GM21529 (cell line): ENCODE measurements around the gene ZNF526.

ENCODE experiments used
- ATAC-seq: cut with Tn5 transposase; IDR thresholded peaks from one replicate; pipeline ENCODE4 v1.9.1; 2021; ENCODE audit not compliant: unreplicated experiment

Gene ZNF526

DNA sequence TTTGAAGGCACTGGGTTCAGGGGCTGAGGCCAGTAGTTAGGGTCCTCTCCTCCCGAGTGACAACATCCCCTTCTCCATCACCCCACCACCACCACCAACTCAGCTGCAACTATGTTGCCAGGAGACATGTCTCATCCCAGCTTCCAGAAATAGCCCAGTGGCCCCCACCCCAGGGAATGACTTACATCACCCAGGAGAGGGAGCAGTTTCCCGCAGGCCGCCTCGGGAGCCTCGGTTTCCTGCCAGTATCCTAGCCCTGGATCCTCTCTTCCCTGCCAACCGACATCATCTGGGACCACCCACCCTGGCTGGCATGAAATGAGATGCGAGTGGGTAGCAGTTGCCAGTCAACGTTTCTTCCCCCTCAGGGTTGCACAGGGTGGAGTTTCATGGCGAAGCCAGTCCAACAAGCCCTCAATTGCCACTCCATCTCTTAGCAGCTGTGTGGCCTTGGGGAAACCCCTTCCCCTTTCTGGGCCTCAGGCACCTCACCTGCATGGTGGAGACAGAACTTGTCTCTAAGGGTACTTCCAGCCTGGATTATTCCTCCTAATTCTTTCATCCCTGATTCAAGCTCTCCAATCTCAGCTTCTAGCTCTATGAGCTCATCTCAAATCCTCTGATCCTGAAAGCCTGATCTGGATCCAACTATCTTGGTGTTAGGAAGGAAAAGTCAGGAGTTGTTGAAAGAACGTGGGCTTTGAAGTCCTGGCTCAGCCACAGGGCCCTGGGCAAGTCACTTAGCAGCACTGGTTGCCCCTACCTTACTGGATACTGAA is 26.2 kb downstream of the ZNF526 start:
- no peak for ATAC-seq

DNA sequence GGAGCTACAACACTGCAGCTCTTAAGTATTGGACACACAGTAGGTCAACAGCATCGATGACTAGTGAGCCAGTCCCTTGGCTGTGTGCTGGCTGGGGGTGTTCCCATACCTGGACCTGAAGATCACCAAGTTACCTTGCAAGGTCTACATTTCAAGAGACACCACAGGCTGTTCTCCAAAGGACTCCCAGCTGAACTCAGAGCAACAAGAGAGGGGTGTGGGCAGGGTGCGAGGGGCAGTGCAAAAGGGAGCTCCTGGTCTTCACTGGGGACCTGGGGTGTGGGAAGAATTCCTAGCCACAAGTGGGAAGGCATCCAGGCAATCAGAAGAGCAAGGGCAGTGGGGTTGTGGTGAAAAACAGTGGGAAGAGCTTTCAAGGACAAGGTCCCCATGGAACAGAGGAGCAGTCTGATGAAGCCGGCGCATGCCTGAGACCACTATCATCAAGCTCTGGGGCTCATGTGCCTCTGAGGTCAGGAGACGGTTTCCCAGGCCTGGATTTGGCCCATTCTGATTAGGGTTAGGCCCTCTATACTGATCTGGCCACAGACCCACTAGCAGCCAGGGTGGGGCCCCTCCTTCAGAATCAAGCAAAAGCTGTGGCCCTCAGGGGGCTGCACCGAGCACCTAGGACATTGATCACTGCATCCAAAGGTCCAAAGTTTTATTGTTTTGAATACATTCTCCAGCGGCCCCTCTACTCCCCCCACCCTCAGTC is 27.0 kb downstream of the ZNF526 start:
- ATAC-seq: no peak

DNA sequence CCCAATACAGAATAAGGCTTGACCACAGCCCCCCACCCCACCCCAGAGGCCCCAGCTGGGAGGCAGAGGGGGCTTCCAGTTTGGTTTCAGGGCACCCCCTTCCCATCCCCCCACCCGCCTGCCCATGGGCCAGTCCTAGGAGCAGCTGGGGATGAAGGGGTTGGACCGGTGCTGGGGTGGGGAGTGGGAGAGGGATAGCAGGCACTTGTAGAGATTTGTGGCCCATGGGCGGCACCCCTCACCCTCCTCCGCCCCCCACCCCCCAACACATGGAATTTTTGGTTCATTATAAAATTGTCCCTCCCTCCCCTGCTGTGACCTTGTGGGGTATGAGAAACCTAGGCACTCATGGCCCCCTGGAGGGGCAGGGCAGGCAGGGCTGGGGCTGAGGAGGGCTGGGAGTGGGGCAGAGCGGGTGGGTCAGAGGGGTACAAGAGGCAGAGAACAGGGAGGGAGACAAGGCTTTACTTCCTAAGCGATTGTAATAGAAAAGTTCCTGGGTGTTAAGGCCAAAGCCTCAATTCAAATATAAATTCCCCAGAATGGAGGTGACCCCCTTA is 27.6 kb downstream of the ZNF526 start:
- ATAC-seq: no peak

DNA sequence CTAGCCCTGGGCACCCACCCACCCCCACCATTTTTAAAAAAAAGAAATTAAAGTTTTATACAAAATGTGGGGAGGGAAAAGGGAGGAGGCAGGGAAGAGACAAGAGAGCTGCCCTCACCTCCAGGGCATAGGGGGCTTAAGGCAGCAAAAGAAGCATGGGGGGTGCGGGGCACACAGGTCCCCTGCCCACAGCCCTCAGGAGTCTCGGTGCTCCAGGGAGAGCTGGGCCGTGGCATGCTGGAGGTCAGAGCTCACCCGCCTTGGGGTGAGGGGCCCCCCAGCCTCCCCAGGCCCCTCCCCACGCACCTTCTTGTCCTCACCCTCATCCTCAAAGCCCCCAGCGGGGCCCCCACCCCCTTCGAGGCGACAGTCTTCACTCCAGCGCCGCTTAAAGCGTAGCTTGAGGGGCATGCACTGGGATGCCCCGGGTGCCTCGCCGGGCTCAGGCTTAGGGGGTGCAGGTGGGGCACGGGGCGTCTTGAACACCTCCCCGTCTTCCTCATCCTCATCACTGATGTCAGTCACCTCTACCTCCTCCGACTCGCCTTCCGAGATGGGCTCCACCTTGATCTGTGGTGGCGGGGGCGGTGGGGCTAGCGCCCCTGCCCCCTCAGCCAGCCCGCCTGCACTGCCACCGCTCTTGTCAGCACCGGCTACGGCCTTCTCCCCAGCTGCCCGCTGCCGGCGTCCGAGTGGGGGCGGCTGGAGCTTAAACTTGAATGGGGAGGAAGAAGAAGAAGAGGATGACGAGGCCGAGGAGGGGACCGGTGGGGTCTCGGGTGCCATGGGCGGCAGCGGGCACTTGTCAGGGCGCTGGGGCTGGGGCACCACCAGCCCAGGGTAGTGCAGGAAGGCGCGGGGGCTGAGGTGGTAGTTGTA is 28.4 kb downstream of the ZNF526 start:
- no peak for ATAC-seq

DNA sequence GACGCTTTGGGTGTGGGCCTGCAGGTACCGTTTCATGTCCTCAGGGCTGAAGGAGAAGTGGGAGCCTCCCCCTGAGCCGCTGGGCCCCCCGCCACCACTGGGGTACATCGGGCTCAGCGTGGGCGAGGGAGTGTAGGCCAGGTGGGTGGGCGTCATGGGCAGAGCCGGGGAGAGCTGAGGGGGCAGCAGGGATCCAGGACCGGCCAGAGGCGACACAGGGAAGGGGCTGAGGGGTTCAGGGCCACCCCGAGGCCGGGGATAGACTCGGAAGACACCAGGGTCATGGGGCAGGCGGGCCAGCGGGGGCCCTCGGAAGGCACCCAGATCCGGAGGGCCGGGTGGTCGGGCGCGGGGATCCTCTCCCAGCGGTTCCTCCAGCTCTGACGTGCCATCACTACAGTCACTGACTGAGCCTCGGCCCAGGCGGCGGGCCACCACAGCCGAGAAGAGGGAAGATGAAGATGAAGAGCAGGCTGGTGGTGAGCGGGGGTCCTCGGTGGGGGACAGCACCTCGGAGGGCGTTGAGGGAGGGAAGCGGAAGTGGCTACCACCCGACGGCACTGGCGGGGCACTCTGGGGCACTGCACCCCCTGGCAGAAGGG is 29.1 kb downstream of the ZNF526 start:
- no peak for ATAC-seq

DNA sequence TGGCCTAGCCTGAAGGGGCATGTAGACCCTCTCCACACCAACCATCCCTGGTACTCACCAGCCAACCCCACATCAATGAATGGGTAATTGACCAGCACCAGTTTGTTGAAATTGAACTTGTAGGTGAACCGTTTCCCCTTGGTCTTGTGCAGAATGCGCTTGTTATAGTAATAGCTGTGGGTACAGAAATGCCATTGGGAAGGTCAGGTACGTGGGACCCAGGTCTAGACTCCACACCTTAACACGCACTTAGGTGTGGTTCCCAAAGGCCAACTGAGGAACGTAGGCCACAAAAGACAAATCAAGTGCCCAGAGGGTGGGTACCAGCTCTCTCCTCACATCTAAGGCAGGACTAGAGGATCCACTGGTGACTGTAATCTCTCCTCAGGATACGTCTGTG is 29.7 kb downstream of the ZNF526 start:
- no peak for ATAC-seq

DNA sequence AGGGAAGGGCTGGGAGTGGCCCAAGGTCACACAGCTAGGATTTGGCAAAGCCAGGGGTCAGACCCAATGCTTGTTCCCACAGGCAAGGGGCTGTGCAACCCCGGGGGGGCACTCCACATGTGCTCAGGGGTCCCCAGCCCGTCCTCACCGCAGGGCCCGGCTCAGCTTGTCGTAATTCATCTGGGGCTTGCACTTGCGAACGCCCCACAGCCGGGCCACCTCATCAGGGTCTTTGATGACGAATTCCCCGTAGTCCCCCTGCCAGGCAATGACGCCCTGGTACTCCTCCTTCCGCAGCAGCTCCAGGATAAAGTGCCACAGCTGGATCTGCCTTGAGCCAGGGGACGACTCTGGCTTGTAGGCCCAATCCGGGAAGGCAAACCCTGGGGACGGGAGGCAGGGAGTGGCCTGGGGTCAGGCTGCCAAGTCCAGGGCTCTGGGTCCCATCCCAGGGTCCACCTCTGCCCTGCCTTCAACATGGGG is 30.1 kb downstream of the ZNF526 start:
- ATAC-seq: no peak

DNA sequence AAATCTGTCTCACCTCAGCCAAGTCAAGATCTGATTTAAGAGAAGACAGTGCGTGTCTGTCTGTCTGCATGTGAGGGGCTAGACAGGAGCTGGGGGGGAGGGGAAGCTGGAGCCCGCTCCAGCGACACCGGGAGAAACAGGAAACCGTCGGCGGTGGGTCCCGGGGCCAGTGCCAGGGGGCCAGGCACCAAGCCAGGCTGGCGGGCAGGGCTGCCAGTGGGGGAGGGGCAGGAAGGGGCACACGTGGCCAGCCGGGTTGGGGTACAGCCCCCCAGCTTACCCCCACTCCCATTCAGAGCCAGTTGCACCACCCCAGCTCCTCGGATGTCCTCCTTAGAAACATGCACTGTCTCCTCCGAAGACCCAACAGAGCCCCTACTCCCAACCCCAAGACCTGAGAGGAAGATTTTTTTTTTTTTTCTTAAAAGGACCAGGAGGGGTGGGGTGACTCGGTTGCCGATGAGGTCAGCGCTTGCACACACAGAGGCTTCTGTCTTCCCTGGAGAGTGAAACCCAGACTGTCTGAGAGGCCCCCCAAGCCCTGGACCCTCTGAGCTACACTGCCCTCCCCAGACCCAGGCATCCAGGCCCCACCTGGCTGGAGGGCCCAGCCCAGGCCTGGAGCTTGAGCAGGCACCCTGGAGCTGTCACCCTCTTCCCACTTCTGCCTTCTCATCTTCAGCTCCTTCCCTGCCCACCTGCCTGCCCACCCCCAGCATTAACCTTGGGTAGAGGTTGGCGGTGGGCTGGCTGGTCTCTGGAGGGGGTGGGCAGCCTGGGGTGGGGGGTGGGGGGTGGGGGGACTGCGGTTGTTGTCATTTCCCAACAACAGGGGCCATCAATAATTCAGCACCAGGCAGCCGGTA is 30.8 kb downstream of the ZNF526 start:
- no peak for ATAC-seq

DNA sequence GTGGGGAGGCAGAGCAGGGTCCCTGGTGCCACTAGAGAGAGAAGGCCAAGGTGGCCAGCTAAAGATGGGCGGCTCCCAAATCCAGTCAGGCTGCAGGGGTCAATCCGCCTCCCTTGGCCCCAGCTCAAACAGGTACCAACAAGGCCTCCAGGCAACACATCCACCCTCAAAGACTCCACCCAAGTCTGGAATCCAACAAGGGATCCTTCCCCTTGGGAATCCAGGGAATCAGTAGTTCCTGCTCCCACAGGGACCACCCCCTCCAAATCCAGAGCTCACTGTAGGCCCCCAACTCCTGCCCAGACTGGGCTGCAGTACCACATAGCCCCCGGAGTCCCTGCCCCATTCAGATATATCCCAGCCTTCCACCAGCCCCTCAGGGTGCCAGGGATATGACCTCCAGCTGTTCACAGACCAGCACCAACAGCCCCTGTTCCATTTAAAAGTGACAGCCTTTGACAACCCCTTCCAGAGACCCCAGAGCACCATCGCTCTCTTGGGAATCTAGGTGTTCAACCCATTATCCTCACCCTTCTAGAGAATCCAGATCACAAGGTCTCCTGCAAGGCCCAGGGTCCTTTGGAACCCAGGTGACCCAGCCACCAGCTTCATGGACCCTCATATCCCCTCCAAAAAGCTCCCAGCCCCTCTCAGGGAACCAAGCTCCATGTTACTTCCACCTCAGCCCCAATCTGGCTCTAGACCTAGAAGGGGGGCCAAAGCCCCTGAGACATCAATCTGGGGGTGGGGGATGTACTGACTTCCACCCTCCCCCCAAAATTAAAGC is 31.7 kb downstream of the ZNF526 start:
- ATAC-seq: no peak

DNA sequence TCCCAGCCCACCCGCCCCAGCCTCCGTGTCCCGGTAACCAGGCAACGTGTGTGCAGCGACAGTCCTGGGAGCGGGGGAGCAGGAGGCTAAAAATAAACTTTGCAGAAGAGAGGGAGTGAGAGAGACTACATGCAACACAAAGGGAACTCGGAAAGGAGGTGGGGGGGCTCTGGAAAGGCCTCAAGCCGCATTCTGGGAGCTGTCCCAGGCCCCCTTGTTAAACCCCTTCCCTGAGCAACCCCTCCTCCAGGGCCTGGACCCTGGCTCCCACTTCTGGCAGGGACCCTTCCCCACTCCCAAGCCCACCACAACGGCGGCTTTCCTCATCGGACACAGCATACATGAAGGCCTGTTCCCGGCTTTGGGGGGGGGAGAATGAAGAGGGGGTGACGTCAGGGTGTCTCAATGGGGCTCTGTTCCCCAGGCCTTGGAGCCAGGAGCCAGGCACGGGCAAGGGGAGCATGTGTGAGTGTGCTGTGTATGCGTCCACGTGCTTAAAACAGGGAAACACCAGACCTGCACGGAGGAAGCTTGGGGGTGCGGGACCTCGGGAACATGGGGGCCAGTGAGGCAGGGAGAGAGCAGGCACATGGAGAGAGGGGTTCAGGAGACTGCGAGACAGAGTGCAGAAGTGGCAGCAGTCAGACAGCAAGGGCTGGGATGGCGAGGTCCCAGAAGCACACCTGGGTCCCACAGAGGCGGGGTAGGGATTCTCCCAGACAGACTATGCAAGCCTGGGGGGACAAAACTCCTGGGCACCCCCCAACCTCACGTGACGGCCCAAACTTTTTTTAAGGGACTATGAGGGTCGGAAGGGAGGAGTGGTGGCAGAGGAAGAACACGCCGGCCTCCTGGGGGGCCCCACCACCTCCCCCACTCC is 32.5 kb downstream of the ZNF526 start:
- no peak for ATAC-seq

DNA sequence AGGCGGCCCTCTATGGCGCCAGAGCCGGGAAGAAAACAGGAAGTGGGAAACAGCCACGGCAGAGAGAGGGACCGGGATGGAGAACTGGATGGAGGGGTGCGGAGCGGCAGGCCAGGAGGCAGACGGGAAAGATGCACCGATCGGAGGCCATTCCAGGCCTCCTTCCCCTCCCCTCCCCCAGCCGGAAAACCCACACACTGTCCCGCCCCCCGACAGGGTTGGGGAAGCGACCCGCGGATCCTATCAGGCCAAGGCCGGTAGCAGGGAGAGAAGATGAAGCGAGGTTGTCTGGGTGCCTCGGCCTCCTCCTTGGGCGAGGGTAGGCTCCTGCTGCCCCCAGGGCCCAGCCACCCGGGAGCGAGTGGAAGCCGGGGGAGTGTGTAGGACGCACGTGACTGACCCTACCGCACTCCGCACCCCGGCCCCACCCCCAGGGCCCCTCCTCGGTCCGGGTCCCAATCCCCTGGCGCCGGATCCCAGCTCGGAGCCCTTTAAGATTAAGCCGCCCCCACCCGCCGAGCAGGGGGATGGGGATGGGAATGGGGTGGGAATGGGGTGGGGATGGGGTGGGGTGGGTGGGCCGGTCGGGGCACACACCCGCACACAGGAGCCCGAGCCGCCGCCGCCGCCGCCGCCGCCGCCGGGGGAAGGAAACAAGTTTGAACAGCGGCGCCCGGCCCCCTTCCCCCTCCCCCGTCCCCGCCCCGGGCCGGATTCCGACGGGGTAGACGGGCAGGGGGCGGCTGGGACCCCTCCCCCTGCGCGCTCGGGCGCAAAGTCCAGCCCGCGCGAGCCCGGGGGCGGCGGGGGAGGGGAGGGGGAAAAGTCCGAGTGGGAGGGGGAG is 33.4 kb downstream of the ZNF526 start:
- no peak for ATAC-seq

DNA sequence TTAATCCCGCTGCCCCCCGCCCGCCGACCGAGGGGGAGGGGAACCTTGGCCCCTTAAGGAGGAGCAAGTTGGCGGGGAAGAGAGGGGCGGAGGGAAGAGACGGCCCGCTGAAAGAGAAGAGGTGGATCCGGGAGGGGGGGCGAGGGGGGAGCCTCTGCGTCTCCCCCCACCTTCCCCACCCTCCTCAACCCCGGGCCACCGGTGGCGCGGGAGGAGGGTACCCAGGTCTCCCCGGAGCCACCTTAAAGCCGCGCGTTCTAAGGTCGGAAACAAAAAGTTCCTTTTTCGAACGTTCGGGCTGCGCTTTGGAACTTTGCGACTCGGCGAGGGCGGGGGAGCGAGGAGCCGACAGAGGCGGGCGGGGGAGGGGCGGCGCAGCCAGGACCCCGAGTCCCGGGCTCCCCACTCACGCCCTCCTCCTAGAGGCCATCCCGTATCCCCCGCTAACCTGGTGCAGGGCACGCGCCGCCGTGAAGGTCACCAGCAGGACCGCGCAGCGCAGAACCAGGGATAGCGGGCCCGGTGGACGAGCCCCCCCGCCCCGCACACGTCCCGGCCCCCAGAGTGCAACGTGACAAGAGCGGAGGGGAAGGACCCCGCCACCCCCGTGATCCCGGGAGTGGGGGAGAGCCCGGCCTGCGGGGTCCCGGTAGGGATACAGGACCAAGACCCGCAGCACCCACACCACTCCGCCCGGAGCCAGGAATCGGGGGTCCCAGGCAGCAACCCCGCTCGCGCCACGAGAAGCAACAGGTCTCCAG is 34.2 kb downstream of the ZNF526 start:
- no peak for ATAC-seq

DNA sequence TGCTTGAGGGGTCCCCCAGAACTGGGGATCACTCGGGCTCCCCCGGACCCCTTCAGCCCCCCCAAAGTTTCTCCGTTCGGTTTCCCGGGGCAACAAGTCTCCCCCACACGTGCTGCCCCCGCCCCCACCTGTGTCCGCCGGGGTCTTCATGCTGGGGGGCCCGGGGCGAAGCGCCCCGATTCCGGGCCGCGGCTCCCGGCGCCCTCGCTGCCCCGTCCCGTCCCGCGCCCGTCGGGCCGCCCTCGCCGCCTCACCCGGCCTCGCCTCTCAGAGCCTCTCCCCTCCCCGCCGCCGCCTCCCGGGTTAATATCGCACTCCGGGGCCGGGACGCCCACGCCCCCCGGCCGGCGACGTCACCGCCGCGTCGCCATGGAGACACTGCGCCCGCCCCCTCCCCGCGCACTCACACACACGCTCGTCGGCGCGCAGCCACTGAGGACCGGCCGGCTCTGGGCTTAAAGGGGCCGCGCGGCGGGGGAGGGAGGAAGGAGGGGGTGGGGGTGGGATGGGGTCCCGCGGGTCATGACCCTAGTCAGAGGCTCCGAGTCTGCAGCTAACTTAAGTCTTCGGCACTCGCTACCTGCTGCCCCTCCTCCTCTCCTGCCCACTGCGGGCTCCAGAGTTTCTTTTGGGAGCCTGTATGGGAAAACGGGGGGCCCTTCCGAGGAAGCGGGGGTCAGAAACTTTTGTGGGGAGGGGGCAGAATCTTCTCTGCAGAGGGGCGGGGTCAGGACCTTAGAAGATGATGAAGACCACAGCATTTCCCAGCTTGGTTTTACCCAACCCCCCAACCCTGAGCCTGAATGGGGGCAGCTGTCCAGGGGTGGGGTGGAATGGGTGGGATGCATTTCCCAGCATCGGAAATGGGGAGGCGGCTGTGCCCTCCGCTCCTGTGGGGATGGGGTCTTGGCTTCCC is 35.0 kb downstream of the ZNF526 start, which contains the start of gene ERF:
TSS of gene ERF (minus strand) at position 279 of the 916 bp plus-strand sequence. CDS start at position 150, 129 bp downstream.
- ATAC-seq: peak; percentile 54

DNA sequence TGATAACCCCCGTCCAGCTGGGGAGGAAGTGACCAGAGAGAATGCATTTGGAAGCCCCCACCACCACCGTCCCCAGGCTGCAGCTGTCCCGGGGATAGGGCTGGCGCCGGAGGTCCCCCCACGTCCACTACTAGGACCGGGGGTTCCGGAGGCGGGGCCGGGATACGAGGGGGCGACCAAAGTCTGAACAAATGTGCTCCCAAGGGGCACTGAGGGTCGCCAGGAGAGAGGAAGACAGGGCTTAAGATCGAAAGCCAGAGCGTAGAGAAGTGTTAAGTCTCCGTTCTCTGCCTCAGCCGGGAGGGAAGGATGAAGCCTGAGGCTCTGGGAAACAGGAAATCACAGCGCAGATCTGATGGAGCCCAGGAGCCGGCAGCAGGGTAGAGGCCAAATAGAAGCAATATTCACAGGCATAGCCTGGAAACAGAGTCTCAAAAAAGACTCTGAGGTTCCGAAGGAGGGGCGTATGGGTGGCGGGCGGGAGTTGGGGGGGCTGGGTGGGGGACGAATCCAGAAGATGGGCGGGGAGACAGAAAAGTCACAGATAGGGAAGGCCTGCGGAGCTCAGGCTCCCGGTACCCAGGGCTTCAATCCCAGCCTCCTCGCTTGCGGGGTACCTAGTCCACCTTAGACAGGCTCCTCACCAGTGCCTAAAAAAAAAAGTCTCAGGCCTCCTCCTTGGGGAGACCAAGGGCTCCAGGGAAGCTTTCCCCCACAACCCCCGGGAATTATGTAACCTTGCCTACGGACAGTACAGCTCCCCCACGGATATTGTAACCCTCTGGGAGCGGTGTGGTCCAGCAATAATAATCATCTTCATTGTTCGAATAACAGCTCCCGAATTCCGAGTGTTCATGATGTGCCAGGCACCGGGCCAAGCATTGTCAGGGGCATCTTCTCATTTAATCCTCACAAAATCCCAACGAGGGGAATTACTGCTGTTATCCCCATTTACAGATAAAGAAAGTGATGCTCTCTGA is 35.9 kb downstream of the ZNF526 start:
- ATAC-seq: no peak
